ENCODE data around the gene M6PR.
A peak's percentile ranks its signal among the peaks of the same experiment; 100 is the strongest.

Gene M6PR

GRCh38 chr12:8956073-8956472, 6.6 kb upstream of the M6PR start:
- H3K36me3 Mint-ChIP-seq (ENCODE audit: low read depth), result peaks cover 25% of the 10 kb centered on the region
- H3K4me1 Mint-ChIP-seq, result no peaks in the 10 kb centered on the region
- no peak overlapping the region for H3K4me3 Mint-ChIP-seq
- H3K9me3 Mint-ChIP-seq, result peaks cover 4% of the 10 kb centered on the region
- H3K27ac Mint-ChIP-seq, result no peak overlapping the region
- no peaks in the 10 kb centered on the region for H3K27me3 Mint-ChIP-seq (ENCODE audit: low read depth)
- TF ChIP-seq CTCF (IDR thresholded peaks at IDR 0.05; ENCODE audit: unreplicated experiment in 3 of 3), result no peak

GRCh38 chr12:8953773-8954402, 4.4 kb upstream of the M6PR start:
- Mint-ChIP-seq H3K4me1 (peaks cover 5% of the 10 kb centered on the region), H3K27me3 (ENCODE audit: low read depth) (peaks cover 3% of the 10 kb centered on the region), H3K9me3 (peaks cover 4% of the 10 kb centered on the region), H3K36me3 (ENCODE audit: low read depth) (peaks cover 20% of the 10 kb centered on the region), H3K27ac (no peak overlapping the region), H3K4me3 (no peak overlapping the region)
- no peak for TF ChIP-seq CTCF (IDR thresholded peaks at IDR 0.05; ENCODE audit: unreplicated experiment in 3 of 3)

- Mint-ChIP-seq H3K27me3 (ENCODE audit: low read depth) (peaks cover 3% of the 10 kb centered on the region), H3K4me3 (peak overlapping the region; percentile 34 to 73 (median 38)), H3K4me1 (peaks cover 22% of the 10 kb centered on the region), H3K9me3 (peaks cover 4% of the 10 kb centered on the region), H3K36me3 (ENCODE audit: low read depth) (peaks cover 21% of the 10 kb centered on the region), H3K27ac (no peak overlapping the region)
- no peak for TF ChIP-seq CTCF (IDR thresholded peaks at IDR 0.05; ENCODE audit: unreplicated experiment in 3 of 3)
These were observed 2.3 kb upstream of the M6PR start for GRCh38 chr12:8951744-8952143.

GRCh38 chr12:8950702-8951478, 1.4 kb upstream of the M6PR start:
- peaks cover 24% of the 10 kb centered on the region for H3K4me1 Mint-ChIP-seq
- peaks cover 3% of the 10 kb centered on the region for H3K27me3 Mint-ChIP-seq (ENCODE audit: low read depth)
- peak overlapping the region; percentile 97 to 99 (median 98) for H3K4me3 Mint-ChIP-seq
- H3K36me3 Mint-ChIP-seq (ENCODE audit: low read depth), result peaks cover 26% of the 10 kb centered on the region
- peak overlapping the region; percentile 94 to 99 (median 95) for H3K27ac Mint-ChIP-seq
- H3K9me3 Mint-ChIP-seq, result peaks cover 4% of the 10 kb centered on the region
- TF ChIP-seq CTCF (IDR thresholded peaks at IDR 0.05; ENCODE audit: unreplicated experiment in 3 of 3), result no peak

- peaks cover 4% of the 10 kb centered on the region for H3K9me3 Mint-ChIP-seq
- peaks cover 3% of the 10 kb centered on the region for H3K27me3 Mint-ChIP-seq (ENCODE audit: low read depth)
- H3K4me1 Mint-ChIP-seq, result peaks cover 24% of the 10 kb centered on the region
- H3K27ac Mint-ChIP-seq, result peak overlapping the region; percentile 94 to 99 (median 95)
- TF ChIP-seq CTCF (IDR thresholded peaks at IDR 0.05; ENCODE audit: unreplicated experiment in 3 of 3), result peak in 1 of 3 experiments; percentile 1
- peaks cover 31% of the 10 kb centered on the region for H3K36me3 Mint-ChIP-seq (ENCODE audit: low read depth)
- peak overlapping the region; percentile 97 to 99 (median 98) for H3K4me3 Mint-ChIP-seq
These were observed 729 bp upstream of the M6PR start for GRCh38 chr12:8950221-8950527.
